ENCODE measurements around the gene PHLDB1.

GRCh38 chr11:118628432-118628831 lies 21.0 kb downstream of the PHLDB1 start:
- TF ChIP-seq, protein P1, sequence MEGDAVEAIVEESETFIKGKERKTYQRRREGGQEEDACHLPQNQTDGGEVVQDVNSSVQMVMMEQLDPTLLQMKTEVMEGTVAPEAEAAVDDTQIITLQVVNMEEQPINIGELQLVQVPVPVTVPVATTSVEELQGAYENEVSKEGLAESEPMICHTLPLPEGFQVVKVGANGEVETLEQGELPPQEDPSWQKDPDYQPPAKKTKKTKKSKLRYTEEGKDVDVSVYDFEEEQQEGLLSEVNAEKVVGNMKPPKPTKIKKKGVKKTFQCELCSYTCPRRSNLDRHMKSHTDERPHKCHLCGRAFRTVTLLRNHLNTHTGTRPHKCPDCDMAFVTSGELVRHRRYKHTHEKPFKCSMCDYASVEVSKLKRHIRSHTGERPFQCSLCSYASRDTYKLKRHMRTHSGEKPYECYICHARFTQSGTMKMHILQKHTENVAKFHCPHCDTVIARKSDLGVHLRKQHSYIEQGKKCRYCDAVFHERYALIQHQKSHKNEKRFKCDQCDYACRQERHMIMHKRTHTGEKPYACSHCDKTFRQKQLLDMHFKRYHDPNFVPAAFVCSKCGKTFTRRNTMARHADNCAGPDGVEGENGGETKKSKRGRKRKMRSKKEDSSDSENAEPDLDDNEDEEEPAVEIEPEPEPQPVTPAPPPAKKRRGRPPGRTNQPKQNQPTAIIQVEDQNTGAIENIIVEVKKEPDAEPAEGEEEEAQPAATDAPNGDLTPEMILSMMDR (conservative IDR thresholded peaks at IDR 0.05; ENCODE audit: low read depth, low read length): no peak
- no peak for TF ChIP-seq EZH2 (IDR thresholded peaks at IDR 0.05; ENCODE audit: borderline replicate concordance, low read depth, low read length, poor library complexity, severe bottlenecking)

Data from A673 (cell line).